ENCODE results near the gene PTPRR. TPM values are rescaled to one million over a fixed set of nuclear protein-coding genes. Genes with fewer than 3 reads are reported as not detected.
A peak's percentile ranks its signal among the peaks of the same experiment; 100 is the strongest.

PTPRR gene
- total and polyA plus RNA-seq, 2 experiments from 2014 or later = not detected

GRCh38 chr12:70609739-70610491 lies 310.6 kb downstream of the PTPRR start:
- Histone ChIP-seq H3K36me3 (no peaks in the 10 kb centered on the region), H3K9me3 (ENCODE audit: low read depth) (no peaks in the 10 kb centered on the region), H3K27me3 (peaks cover 40% of the 10 kb centered on the region), H3K4me3 (peak overlapping the region; percentile 37), H3K4me1 (ENCODE audit: low read depth) (peaks cover 4% of the 10 kb centered on the region), H3K27ac (no peak overlapping the region)
- peak; percentile 52 to 53 for DNase-seq (ENCODE audit: low read depth in 1 of 2, low spot score in 1 of 2)
- TF ChIP-seq CTCF (IDR thresholded peaks at IDR 0.05; ENCODE audit: low read depth, low read length) = no peak

- peak in 1 of 2 donors; percentile 7 for DNase-seq (ENCODE audit: low read depth in 1 of 2, low spot score in 1 of 2)
- Histone ChIP-seq H3K4me1 (ENCODE audit: low read depth) (peaks cover 4% of the 10 kb centered on the region), H3K9me3 (ENCODE audit: low read depth) (no peaks in the 10 kb centered on the region)
Measured at GRCh38 chr12:70609203-70609602, 311.3 kb downstream of the PTPRR start.

DNA sequence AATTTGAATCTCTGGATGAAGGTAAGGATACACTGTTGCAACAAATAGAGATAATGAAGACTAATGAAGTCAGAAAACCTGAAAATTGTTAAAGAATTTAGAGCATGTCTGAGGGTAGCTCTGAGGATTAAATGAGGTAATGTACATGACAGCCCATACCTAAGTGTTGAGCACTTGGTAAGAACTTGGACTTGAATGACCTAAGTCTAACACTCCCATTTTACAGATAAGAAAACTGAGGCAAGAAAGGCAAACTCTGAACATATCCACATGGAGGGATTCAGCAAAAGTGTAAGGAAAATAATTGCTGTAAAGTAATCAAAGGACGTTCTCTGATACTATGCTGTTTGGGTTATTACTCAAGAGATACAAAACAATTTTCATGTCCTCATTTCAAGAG lies 312.4 kb downstream of the PTPRR start:
- H3K9me3 ChIP-seq (ENCODE audit: low read depth) = no peaks in the 10 kb centered on the region
- peaks cover 4% of the 10 kb centered on the region for H3K4me1 ChIP-seq (ENCODE audit: low read depth)
- H3K27ac ChIP-seq = no peak overlapping the region
- H3K4me3 ChIP-seq = no peak overlapping the region
- no peak for TF ChIP-seq CTCF (IDR thresholded peaks at IDR 0.05; ENCODE audit: low read depth, low read length)
- no peaks in the 10 kb centered on the region for H3K36me3 ChIP-seq
- H3K27me3 ChIP-seq = peaks cover 40% of the 10 kb centered on the region
- DNase-seq (ENCODE audit: low read depth in 1 of 2, low spot score in 1 of 2) = no peak

More at GRCh38 chr12:70609203-70609602, 311.3 kb downstream of the PTPRR start:
- Histone ChIP-seq H3K4me3 (peak overlapping the region; percentile 37), H3K36me3 (no peaks in the 10 kb centered on the region), H3K27me3 (peaks cover 40% of the 10 kb centered on the region), H3K27ac (no peak overlapping the region)
- no peak for TF ChIP-seq CTCF (IDR thresholded peaks at IDR 0.05; ENCODE audit: low read depth, low read length)

GRCh38 chr12:70607107-70607506 lies 313.4 kb downstream of the PTPRR start:
- DNase-seq (ENCODE audit: low read depth in 1 of 2, low spot score in 1 of 2) = no peak
- Histone ChIP-seq H3K4me3 (no peak overlapping the region), H3K27me3 (peaks cover 40% of the 10 kb centered on the region)

DNA sequence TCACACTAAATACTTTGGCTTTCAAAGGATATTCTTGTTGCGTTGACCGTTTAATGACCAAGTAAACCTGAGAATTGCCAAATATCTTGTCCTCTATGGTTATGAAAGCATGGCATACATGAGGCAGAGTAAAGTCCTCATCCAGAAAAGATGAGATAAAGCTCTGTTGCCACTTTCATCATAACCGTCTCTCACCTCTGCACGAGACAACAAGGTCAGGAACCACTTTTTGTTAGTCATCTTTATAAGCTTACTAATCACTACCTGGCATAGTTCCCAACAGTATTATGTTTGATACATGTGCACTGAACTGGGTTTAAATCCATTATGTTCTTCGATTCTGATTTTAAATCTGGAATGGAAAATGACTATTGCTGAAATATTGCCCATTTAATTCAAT lies 314.6 kb downstream of the PTPRR start:
- H3K4me1 ChIP-seq (ENCODE audit: low read depth) = peaks cover 4% of the 10 kb centered on the region
- no peaks in the 10 kb centered on the region for H3K9me3 ChIP-seq (ENCODE audit: low read depth)
- DNase-seq (ENCODE audit: low read depth in 1 of 2, low spot score in 1 of 2) = no peak
- no peak overlapping the region for H3K27ac ChIP-seq
- H3K4me3 ChIP-seq = no peak overlapping the region
- no peaks in the 10 kb centered on the region for H3K36me3 ChIP-seq
- no peak for TF ChIP-seq CTCF (IDR thresholded peaks at IDR 0.05; ENCODE audit: low read depth, low read length)
- H3K27me3 ChIP-seq = peaks cover 40% of the 10 kb centered on the region

More at GRCh38 chr12:70607107-70607506, 313.4 kb downstream of the PTPRR start:
- Histone ChIP-seq H3K9me3 (ENCODE audit: low read depth) (no peaks in the 10 kb centered on the region), H3K27ac (no peak overlapping the region), H3K36me3 (no peaks in the 10 kb centered on the region), H3K4me1 (ENCODE audit: low read depth) (peaks cover 4% of the 10 kb centered on the region)
- no peak for TF ChIP-seq CTCF (IDR thresholded peaks at IDR 0.05; ENCODE audit: low read depth, low read length)

Data from cardiac muscle cell (in vitro differentiated cells and primary cell).